ENCODE results near the gene CDH20.

Gene CDH20
- 0.14 to 0.24 reads per million in 2 donors for total RNA-seq

DNA sequence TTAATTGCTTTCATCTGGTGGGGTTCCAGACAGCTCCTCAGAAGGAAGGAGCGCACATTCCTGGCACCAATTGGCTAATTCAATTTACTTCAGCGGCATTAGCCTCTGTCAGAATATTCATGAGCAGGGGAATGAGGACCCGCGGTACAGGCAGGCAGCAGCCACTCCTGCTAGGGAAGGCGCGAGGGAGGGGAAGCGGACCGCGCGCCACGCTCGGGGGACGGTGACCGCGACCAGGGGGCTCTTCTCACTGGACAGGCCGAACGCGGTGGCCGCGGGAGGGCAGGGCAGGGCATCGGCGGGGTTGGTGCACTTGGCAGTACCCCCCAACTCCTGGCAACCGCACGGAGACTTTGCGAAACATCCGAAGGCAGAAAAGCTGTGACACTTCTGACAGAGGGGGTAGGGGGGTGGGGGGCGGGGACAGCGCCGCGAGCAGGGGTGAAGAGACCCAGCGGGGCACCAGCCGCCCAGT lies at the start of gene CDH20:
Gene CDH20 (plus strand): TSS at position 160 of the 475 bp plus-strand sequence.
- DNase-seq: no peak

DNA sequence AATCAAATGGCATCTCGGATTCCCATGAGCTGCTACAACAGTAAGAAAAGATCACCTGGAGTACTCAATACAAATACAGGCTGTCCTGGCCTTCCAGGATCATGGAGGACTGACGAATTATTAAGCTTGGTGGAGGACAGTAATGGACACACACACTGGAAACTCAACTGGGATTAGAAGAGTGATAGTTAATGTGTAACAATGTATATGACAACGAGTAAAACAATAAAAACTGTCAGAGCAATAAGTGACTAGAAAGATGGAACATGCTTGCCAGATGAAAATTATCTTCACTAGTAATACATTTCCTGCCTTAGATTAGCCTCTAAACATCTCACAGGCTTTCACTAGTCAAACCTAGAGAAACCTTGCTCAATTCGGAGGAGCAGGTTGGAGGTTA lies 49.2 kb upstream of the CDH20 start:
- DNase-seq: no peak

DNA sequence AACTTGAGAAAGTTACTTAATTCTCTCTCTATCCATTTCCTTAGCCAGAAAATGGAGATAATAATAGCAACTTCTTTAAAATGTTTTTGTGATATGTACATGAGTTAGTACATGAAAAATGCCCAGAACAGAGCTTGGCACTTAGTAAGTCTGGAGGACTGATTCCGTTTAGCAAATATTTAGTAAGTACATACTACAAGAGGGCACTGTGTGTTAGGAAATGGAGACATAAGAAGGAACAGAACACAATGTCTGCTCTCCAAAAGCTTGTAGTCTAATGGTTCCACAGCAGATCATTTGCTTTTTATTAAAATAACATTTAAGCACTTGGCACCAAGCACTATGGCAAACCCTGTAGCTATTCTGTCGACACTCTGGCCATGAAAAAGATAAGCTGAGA lies 47.5 kb upstream of the CDH20 start:
- no peak for DNase-seq

DNA sequence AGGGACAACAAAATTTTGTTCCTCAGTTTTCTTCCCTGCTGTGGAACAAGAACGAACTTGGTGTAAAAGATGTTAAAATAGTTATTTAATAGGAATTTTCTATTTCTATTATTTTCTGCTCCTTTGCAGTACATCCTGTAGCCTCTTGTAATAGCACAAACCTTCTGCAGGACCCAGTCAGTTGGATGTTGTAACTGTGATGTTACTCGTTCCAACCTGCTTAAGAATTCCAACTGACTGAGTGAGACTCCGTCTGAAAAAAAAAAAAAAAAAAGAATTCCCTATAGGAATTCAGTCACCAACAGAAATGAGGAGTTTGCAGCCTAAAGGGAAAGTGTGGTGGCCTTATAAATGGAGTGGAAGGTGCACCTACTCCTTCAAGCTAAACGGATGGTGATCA lies 46.4 kb upstream of the CDH20 start:
- no peak for DNase-seq

DNA sequence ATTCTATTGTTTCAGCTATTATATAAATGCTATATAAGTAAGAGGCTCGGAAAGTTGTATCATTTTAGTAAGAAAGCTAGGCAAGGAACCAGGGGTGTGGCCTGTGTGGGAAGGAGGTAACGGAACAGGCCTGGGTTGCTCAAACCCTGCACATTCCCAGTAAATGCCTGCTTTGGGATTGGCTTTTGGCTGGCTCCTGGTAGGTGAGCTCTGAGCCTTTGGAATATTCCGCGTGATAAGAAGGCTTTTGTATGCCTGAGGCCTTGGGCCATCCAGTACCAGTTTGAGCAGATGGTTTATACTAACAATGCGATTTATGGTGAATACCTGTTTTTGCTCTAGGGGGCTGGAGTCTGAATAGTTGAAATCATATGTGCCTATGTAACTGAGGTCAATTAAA lies 42.6 kb upstream of the CDH20 start:
- DNase-seq: no peak

DNA sequence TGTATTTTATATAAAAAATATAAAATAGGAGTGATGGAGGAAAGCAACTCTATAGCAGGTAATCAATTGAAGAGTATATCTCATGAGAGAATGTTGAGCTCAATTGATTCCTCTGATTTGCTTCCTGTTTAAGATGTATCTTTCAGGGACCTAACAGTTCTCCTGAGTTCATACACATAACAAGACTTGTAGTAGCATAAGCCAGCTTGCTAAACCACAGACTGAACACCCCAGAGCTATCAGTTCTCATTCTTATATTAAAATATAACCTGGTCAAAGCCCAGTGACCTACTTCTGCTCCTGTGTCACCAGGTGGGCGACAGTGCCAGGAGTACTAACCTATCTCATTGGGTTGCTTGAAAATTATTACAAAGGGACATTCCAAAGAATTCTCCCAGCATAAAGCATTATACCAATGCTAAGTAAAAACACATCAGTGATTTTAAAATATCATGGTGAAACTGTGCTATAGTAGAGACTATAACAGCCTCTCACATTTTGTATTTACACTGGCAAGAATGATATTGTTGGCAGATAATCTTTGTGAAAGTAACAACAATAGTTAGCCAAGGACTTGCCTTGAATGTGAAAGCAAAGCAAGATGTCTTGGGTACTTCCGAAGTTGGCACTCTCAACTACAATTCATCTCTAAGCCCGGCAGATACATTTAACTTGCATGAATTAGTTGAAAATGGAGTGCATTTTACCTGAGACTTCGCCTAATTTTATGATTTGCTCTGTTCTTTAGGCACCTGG lies 40.8 kb upstream of the CDH20 start:
- DNase-seq: no peak

DNA sequence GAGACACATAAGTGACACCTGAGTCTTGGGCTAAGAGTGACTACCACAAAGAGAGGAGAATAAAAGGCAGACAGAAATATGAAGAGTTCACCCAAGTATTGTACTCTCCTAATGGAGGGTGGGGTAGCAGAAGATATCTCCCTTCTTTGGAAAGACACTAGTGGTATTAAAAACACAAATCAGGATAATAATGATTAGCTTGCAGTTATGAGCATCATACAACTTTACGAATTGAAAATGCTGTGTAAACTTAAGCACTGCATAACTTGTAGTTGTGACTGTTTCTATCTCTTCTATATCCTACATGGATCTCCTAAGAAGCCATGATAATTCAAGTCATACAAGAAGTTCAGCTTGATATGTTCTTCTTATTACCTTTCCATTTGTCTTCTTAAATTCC lies 38.1 kb upstream of the CDH20 start:
- no peak for DNase-seq

DNA sequence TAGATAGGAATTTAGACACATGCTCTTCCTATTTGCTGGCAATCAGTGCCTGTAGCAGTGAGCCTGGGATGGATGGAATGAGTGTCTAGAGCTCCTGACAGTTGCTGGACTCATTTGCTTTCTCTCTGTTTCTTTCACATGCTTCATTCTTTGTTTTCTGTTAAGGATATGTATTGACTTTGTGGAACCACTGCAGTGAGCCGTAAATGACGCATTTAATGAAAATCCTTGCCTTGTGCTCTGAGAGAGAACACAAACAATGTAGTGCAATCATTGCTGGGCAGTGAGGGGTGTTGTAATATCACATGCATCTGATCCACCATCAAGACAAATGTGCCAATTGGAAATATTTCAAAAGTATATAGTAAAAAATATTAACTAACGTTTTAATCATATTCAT lies 25.2 kb upstream of the CDH20 start:
- DNase-seq: no peak

DNA sequence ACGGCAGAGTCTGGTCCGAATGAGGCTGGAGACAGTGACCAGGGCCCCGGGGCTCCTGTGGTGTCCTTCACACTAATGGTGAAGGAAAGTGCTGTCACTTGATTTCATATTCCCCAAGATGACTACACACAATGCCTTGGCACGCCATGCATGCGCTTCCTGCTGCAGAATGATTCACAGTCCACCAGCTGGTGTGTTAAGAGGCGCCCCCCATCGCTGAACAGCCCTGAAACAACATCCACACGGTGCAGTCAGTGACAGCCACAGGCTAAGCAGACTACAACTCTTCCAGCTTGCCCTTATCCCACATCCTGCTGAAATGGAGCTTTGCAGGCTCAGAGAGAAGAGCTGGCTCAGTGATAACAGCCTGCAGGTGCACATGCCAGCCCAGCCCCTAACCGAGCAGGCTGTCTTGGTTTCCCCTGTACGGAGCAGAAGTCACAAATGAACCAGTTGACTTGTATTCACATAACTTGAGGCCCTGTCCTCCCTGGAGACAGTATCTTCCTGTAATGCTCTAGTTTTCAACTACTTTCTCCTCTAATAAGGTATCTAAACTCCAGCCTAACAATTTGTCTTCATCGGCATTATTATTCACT lies 24.3 kb upstream of the CDH20 start:
- no peak for DNase-seq

DNA sequence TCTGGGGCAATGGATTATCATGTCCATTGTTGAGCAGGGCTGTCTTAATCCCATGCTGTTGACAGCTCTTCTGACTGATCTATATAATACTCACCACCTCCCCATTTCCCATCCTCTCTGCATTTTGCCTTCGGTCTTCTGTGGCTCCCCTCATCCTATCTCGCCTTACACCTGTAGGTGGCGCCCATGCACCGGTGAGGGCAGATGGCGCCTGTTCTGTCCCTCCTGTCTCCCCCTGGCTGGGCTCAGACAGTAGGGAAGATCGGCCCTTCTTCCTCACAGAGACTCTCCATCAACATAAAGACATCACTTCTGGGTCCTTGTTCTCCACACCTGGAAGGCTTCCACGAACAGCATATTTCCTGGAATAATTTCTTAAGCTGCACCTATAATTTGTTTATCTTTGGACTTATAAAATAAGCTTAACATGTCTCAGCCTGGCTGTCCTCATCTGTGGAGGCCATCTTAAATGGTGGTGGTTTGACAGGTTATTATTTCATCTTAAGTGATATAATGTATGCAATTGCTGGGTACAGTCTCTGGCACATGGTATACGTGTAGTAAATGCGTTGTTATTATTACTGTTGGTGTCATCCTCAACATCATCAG lies 10.9 kb upstream of the CDH20 start:
- DNase-seq: no peak

DNA sequence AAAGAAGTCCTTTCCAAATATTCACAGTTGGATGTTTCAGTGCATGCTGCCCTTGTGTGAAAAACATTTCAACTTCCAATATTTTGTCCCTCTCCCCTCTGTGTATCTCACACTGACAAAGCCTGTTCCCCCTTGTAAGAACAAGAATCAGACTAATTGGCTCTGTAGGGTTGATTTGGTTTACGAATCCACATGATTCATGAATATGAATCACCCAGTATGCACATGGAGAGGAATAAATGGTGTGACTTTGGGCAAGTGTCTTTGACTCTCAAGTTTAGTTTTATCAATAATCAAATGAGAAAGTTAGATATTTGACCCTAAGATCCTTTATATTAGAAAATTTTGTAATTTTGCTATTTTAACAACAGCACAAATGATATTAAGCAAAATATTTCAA lies 9.3 kb upstream of the CDH20 start:
- no peak for DNase-seq

DNA sequence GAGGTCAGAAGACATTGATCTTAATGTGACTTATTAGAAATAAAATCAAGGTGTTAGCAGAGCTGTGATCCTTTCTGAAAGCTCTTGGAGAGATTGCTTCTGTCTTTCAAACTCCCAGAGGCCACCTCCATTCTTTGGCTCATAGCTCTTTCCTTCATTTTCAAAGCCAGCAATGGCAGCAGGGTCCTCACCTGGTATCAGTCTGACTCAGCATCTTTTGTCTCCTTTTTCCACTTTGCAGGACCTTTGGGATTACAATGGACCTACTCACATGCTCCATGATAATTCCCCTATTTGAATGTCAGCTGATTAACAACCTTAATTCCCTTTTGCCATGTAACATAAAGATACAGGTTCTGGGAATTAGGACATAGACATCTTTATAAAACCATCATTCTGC lies 6.8 kb upstream of the CDH20 start:
- DNase-seq: no peak

DNA sequence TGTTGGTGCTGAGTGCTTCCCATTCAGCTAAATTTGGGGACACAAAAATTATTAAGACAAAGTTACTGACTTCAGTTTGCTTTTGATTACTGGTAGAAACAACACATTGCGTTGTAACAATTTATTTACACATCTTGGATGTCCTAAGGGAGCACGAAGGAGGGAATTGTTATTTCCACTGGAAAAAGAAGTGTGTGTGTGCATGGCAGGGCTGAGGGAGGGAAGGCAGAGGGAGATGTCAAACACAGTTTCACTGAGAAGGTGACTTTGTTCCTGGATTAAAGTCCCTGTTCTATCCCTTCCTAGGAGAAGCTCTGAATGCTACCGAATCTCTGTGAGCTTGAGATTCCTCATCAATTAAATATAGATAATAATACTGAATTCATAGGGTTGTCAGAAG lies 3.8 kb upstream of the CDH20 start:
- DNase-seq: no peak

DNA sequence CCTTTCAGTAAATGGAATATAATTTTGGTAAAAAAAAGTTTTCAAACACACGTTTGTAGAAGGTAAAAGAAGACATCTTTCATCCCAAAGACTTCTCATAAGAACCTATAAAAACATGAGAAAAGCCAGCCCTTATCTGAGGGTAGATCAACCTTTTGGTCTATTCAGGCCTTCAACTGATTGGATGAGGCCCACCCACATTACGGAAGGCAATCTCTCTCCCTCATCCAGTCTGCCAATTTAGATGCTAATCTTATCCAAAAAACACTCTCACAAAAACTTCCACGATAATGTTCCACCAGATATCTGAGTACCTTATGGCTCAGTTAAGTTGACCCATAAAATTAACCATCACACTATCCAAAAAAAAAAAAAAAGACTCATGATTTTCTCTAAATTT lies 2.2 kb upstream of the CDH20 start:
- DNase-seq: no peak

DNA sequence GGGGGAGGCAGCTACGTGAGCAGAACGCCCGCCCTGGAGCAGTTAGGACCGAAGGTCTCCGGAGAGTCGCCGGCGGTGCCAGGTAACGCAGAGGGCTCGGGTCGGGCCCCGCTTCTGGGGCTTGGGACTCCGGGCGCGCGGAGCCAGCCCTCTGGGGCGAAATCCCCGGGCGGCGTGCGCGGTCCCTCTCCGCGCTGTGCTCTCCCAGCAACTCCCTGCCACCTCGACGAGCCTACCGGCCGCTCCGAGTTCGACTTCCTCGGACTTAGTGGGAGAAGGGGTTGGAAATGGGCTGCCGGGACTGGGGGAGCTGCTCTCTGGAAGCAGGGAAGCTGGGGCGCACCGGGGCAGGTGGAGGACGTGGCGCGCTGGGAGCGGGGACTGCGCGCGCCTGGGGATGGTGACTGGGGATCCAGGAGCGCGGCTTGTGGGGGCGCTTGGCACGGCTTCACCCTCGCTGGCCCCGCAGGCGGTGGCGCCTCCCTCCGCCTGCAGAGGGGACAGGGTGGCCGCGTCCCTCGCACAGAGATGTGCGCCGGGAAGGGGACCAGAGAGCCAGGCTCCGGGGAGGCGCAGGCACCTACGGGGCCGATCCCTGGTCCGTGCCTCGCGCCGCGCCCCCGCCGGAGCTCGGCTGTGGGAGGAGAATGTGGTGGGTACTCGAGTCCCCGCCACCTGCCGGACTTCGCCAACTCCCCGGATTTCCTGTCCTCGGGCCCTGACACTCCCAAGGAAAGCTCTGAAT lies 688 bp downstream of the CDH20 start:
- DNase-seq: no peak

DNA sequence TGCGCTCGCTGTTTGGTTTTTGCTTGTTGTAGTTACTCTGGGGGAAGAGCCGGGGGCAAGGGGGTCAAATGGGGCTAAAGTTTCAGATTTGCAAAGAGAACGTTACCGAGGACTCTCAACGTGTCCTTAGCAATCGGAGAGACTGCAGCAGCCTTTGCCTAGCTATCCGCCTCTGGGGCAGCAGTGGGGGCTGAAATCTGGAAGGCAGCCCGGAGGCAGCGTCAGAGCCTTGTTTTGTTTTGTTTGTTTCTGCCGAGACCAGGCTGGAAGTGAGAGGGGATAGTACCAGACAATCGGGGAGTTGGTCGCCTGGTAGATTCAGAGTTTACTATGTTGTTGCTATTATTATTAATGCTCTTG lies 1.2 kb downstream of the CDH20 start:
- DNase-seq: no peak

DNA sequence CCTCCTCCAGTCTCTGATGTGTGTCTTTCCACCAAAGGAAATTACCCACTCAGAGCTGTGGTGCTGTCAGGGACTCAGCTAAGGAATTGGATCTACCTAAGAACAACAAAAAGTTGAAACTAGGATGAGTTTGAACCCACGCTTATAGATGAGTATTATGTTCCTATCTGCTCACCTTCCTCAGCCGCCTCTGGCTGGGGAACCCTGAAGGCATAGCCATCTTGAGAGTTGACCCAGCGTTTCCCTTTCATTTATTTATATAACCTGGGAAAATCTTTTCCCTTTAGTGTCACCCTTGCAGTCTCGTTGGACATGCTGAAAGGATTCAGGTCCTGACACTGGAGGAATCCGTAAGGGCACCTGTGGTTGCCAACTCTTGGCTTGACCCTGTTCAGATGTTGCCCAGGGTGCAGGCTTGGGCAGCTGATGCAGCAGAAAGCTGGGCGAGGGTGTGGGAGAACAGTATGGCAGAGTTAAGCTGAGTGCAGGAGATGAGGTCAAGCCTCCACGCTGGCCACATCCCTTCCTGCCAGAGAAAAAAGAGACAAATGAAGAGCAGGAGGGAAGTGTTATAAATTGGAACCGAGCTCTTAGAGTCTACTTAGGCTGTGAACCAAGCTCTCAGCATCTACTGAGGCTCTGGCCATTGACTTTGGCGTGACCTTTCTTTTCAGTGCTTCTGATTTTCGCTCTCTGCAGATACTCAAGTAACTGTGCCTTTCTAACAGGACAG lies 1.9 kb downstream of the CDH20 start:
- DNase-seq: no peak

DNA sequence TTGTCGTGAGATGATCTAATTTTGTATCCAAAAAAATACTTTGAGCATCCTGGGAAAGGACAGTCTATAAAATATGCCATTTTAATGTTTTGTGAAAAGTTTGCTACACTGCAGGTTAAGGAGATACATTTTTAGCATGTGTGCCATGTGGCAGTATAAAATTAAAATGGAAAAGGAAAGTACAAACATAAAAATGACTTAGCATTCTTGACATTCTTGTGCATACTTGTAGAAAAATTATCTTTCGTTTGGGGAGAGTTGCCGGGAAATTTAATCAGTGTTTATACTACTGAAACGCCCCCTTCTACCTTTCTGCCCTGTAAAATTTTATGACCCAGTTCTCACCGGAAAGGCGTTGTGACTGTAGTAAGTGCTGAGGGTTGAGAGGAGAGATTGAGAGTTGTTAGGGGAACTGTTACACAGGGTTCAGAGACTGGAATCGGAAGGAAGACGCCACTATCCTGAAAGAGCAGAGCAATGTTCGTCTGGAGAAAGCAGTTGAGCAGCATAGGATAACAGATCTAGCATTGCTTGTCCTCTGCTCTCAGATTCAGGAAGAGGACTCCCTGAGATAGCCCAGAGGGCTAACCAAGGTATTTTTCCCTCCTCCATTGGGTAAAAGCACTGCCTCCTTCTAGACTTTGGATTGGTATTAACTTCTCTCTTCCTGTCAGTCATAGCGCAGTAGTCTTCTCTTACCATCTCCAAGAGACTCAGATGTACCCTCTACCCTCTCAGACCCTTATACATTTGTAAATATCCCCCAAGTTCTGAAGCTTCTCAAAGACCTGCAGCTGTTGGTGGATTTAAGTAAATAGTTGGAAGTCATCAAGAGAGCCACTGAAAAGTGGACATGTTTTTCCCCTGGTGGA lies 2.7 kb downstream of the CDH20 start:
- no peak for DNase-seq

DNA sequence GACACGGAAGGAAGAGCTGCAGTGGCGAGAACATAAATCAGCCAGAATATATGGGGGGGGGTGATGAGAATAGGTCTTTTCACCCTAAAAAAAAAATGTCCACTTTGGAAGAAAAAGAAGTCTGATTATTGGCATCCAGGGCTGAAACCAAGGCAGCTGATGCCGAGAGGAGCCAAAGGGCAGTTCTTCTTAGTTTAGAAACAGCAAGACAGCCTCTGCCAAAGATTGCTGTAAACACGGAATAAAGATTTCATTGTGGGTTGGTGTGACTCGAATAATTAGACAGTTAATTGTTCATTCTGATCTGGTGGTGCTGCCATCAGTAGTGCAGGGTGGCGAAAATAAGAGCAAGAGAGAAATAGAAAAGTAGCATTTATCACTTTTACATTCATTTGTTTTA lies 3.5 kb downstream of the CDH20 start:
- no peak for DNase-seq

DNA sequence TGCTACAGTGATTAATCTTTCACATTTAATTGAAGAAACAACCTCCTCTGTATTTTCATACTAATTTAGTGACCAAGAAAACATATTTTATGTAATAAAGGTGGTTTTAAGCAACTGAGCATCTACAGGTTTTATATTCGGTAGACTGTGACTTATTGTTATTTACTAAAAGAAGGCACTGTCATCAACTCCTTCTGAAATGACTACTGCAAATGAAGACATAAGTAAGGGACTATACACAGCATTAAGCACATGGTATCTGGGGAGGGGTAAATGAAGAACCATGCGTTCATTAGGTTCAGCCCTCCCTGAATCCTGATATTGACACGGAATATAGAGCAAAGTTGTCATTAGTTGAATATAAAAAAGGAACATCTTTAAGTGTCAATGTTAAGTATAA lies 4.3 kb downstream of the CDH20 start:
- DNase-seq: no peak

DNA sequence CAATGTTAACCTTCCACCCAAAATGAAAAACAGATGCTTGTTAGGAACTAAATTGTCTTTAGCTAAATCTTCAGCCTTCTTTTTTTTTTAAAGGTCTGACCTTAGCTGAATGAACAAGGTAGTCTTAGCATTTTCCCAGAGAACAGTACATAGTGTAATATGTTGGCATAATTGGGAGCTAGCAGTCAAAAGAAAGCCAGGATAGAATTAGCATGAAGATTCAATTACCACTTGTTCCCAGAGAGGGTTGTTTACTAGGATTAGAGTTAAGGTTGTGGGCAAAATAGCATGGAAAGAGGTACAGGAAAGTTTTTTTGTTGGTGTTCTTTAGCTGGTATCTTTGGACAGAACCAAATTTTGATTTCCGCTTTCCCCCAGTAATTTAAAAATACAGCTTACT lies 6.9 kb downstream of the CDH20 start:
- DNase-seq: no peak

DNA sequence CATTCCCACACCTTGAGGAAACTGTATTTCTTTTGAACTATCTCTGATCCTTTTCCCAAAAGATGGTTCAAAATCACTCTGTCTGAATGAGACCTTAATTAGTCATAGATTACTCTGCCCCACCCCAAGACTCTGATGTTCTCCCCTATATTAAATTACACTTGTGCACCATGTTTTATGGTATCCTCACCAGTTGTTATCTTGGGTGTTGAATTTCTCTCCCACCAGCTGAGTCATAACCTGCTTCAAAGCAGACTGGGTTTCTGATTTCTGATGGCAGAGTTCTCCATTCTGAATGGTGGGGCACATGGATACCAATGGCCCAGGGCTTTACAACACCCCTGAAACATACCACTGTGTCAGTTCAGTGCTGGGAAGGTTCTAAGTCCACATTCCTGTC lies 15.0 kb downstream of the CDH20 start:
- DNase-seq: no peak
